GM10266 (cell line): ENCODE results near the gene DAGLB.
"Not testable (repeated sequence)": the region's sequence is repeated elsewhere in the genome, so short reads cannot be mapped to it uniquely, and the experiment has no call there.

ENCODE experiments used
- DNase-seq: peaks from one replicate; pipeline ENCODE4 v3.0.0; 2012; ENCODE audit errors: extremely low spot score
- TF ChIP-seq, protein P1 (sequence below): IDR thresholded peaks from 2 replicates; pipeline ENCODE4 v1.5.1; 2012; ENCODE audit warnings: mild to moderate bottlenecking, low read depth; ENCODE audit not compliant: control insufficient read depth, insufficient read depth; ENCODE audit errors: missing control alignments

DAGLB gene

DNA sequence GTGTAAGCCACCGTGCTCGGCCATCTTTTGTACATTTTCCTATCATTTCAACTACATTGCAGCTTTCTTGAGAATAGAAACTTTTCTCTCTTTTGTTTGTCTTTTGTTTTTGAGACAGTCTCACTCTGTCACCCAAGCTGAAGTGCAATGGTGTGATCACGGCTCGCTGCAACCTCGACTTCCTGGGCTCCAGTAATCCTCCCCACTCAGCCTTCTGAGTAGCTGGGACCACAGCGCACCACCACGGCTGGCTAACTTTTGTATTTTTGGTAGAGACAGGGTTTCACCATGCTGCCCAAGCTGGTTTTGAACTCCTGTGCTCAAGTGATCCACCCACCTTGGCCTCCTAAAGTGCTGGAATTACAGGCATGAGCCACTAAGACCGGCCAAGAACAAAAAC is 31.3 kb upstream of the DAGLB start:
- TF ChIP-seq, protein P1, sequence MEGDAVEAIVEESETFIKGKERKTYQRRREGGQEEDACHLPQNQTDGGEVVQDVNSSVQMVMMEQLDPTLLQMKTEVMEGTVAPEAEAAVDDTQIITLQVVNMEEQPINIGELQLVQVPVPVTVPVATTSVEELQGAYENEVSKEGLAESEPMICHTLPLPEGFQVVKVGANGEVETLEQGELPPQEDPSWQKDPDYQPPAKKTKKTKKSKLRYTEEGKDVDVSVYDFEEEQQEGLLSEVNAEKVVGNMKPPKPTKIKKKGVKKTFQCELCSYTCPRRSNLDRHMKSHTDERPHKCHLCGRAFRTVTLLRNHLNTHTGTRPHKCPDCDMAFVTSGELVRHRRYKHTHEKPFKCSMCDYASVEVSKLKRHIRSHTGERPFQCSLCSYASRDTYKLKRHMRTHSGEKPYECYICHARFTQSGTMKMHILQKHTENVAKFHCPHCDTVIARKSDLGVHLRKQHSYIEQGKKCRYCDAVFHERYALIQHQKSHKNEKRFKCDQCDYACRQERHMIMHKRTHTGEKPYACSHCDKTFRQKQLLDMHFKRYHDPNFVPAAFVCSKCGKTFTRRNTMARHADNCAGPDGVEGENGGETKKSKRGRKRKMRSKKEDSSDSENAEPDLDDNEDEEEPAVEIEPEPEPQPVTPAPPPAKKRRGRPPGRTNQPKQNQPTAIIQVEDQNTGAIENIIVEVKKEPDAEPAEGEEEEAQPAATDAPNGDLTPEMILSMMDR, result no peak
- no peak for DNase-seq

DNA sequence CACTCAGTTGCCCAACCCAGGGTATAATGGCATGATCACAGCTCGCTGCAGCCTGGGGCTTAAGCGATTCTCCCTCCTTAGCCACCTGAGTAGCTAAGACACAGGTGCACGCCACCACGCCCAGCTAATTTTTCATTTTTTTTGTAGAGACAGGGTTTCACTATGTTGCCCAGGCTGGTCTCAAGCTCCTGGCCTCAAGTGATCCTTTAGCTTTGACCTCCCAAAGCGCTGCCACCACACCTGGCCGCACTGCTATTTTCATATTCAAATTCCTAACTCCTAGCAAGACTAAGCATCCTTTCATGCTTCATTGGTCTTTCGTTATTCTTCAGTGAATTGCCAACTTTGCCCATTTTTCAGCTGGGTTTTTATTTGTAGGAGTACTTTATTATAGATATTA is 30.4 kb upstream of the DAGLB start:
- no peak for DNase-seq
- TF ChIP-seq, protein P1, result no peak

DNA sequence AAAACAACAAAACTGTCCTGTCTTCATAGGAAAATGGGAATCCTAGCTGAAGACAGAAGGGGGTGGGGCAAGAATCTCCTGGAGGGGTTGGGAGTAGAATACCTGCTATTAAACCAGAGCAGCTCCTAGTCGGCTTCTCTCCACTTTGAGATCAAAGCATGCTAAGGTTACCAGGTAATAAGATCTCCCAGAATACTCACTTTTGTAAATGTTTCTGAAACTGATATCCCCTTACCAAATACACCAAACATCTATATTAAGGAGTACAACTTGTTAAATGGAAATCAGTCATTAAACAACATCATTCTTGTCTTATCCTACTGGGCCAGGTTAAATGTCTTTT is 29.5 kb upstream of the DAGLB start:
- TF ChIP-seq, protein P1, result no peak
- DNase-seq, result no peak

DNA sequence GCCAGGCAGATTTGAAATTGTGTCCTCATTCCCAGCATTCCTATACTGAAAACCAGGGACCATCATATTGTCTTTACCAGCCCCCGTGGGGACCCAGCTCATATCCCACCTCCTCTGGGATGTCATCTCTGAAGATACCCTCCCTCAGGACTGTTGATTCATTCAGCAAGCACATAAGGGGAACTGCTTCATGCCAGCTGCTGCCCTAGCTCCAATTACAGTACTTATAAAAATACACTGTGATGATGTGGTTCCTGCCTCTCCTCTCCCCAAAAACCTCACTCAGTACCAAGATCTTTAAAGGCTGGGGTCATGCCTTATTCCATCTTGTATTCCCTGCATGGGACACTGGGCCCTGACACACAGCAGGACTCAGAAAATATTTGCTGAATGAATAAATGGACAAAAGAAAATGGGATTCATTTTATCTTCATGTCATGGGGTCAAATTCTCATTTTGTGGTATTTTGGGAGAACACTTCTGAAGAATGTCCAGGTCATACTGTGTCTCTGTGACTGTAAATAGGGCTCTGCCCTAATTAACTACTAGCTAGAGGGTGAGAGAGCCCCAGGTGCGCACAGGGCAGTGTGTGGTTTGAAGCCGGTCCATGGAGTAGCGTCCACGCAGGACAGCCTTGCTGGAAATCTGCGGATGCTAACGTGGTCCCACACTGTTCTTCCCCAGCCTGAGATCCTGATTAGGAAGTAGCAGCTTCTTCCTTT is 29.0 kb upstream of the DAGLB start:
- no peak for DNase-seq
- TF ChIP-seq, protein P1, result no peak

DNA sequence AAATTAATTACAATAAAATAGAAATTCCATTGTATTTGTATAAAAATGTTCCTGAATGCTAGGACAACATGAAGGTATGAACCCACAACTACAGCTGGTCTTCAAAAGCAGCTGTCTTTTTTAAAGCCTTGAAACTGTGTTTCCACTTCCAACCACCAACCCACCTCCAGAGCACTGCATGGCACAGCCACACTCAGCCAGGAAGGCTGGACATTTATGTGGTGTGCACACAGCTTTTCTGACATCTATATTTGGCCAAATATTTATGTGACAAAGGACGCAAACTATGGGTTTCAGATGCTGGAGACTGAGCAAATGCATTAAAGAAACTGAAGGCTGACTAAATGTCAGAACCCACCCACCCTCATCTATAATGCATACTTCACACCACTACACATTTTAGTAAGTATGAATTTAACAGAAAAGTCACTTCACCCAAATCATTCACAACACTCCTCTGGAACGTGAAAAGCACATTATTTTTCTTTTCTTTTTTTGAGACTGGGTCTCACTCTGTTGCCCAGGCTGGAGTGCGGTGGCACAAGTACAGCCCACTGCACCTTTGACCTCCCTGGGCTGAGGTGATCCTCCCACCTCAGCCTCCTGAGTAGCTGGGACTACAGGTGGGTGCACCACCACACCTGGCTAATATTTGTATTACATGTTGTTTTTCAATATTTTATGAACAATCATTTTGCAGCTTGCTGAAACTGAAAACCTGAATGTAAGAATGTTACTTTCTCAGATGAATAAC is 27.9 kb upstream of the DAGLB start:
- TF ChIP-seq, protein P1, result no peak
- no peak for DNase-seq

DNA sequence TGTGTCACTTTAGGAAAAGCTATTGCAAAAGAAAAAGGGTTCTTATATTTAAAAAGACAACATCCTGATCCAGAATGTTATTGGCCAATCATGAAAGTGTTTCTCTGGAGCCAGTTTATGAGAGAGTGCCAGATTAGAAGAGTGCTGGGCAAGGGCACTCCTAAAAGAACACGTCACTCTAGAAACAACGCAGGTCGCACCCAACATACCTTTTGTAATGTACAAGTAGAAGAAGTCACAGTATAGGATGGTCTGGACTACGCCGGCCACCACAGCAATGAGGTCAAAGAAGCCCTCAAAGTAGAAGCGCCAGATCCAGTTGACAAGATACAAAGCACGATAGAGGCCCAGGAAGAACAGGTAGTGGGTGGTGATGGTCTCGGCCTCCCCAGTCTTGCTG is 18.1 kb upstream of the DAGLB start:
- DNase-seq, result no peak
- TF ChIP-seq, protein P1, result no peak

DNA sequence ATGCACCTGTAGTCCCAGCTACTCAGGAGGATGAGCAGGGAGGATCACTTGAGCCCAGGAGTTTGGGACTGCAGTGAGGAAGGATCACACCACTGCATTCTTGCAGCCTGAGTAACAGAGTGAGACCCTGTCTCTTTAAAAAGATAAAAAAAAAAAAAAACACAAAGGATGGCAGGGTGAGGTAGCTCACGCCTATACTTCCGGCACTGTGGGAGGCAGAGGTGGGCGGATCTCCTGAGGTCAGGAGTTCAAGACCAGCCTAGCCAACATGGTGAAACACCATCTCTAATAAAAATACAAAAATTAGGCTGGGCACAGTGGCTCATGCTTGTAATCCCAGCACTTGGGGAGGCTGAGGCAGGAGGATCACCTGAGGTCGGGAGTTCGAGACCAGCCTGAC is 15.9 kb upstream of the DAGLB start:
- DNase-seq, result not testable (repeated sequence)

DNA sequence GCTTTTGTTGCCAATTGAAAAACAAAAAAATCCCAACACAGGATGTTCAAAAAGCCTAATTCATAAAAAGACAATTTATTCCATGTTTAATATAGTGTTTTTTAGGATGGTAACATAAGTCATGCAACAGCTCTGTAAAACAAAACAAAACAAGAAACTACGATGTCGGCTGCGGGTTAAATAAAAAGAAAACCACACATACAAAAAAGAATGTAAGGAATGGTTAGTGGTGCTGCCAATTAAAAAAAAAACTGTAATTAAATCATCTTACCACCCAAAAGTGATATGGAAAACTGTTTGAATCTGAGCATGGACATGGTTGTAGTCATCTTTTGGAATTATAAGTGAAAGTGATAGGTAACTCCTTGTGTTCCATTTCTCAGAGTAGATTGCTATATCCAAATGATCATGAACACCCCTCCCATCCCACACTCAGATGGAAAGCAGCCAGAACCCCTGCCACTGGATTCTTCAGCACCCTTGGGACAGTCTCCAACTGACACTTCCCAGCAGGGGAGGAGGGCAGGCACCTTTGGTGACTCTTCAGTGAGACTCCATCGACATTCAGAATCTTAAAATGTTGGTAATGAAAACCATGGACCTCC is 14.3 kb upstream of the DAGLB start:
- DNase-seq, result no peak
- TF ChIP-seq, protein P1, result no peak
